ENCODE measurements around the gene SLC1A2.

- TF ChIP-seq CTCF (conservative IDR thresholded peaks at IDR 0.05; ENCODE audit: low read length) (no peak), EZH2phosphoT487 (IDR thresholded peaks at IDR 0.05; ENCODE audit: borderline replicate concordance) (no peak)
Observed at GRCh38 chr11:35365961-35366360, 53.4 kb downstream of the SLC1A2 start.

Measured in Loucy (cell line).